Ascending aorta (tissue), 2 donors: Measurements from ENCODE around the gene SOX8. TPM values are rescaled to one million over a fixed set of nuclear protein-coding genes. Genes with fewer than 3 reads are reported as not detected.

Source experiments
- DNase-seq, 2 donors: peaks; one replicate each; pipeline ENCODE4 v3.0.0-alpha.2; 2019; ENCODE audit warnings: low spot score in 2 of 2
- H3K27ac ChIP-seq, 2 donors: fragments of 200-600 bp; sonication (generic); one replicate each; pipeline ENCODE4 v1.5.1; 2016 to 2017; ENCODE audit warnings: mild to moderate bottlenecking in 1 of 2
- H3K27me3 ChIP-seq: fragments of 200-600 bp; sonication (generic); one replicate; pipeline ENCODE4 v1.5.1; 2017
- H3K36me3 ChIP-seq, 2 donors: fragments of 200-600 bp; sonication (generic); one replicate each; pipeline ENCODE4 v1.5.1; 2016
- H3K4me1 ChIP-seq, 2 donors: fragments of 200-600 bp; sonication (generic); one replicate each; pipeline ENCODE4 v1.5.1; 2016 to 2017; ENCODE audit warnings: mild to moderate bottlenecking in 1 of 2
- H3K4me3 ChIP-seq, 2 donors: fragments of 200-600 bp; sonication (generic); one replicate each; pipeline ENCODE4 v1.5.1; 2016 to 2017; ENCODE audit warnings: mild to moderate bottlenecking in 1 of 2
- H3K9me3 ChIP-seq, 2 donors: fragments of 200-600 bp; sonication (generic); one replicate each; pipeline ENCODE4 v1.5.1; 2016
- intact Hi-C: fragments of 100-400 bp; cut with DNase I; formaldehyde crosslinking; loops from one replicate; pipeline ENCODE4 v1.15.1; 2023
- total RNA-seq: library from RNA; depleted of rRNA; stranded (reverse); fragments of >200 nt; gene quantifications from one replicate; pipeline ENCODE4 v1.1.0, GENCODE V29; 2016
- TF ChIP-seq, protein P1 (sequence below), 3 experiments: fragments of 200-600 bp in 2 of 3; fragments of 450-650 bp in 1 of 3; sonication (generic) in 2 of 3; IDR thresholded peaks; one replicate each; pipeline ENCODE4 v1.5.1; 2016 to 2019; ENCODE audit warnings: antibody characterized with exemption in 3 of 3, mild to moderate bottlenecking in 1 of 3, moderate library complexity in 1 of 3

SOX8 gene
- total RNA-seq, 1 donor from 2014 or later = 18.9 TPM

DNA sequence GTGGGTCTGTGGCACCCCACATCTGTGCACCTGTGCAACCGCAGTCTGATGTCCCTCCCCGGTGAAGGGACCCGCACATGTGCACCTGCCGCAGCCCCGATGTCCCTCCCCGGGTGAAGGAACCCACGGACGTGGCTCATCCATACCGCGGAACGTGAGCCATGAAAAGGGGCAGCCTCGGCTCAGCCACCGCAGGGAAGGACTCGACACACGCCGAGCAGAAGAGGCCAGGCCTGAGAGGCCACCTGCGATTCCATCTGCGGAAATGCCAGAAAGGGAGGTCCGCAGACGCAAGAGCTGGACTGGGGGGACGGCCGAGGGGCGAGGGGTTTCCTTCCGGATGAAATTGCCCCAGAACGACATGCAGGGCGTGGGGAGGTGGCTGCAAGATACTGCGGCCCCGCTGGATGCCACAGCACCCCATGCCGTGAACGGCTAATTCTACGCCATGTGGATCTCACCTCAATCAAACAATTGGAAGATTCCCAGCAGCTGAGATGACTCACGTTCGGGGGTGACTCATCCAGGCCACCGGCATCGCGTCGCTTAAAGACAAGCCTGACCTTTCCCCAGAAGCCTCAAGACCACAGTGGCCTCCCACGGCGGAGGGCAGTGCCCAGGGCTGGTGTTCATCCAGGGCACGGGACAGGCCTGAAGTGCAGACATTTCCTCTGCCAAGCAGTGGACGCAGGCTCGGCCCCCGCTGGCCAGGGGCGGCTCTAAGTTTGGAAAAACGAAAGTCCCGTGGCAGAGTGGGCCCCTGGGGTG, 21.0 kb downstream of the SOX8 start:
- intact Hi-C loops = no loop called here
- peak in 1 of 2 donors; percentile 78 for DNase-seq
- H3K36me3 ChIP-seq = no peaks in the 10 kb centered on the region
- peak overlapping the region in 1 of 2 donors; percentile 67 for H3K27ac ChIP-seq
- peaks cover 0 to 4% of the 10 kb centered on the region in 2 donors for H3K4me1 ChIP-seq
- H3K9me3 ChIP-seq = no peaks in the 10 kb centered on the region
- no peak overlapping the region for H3K4me3 ChIP-seq
- H3K27me3 ChIP-seq = no peaks in the 10 kb centered on the region
- TF ChIP-seq, protein P1, sequence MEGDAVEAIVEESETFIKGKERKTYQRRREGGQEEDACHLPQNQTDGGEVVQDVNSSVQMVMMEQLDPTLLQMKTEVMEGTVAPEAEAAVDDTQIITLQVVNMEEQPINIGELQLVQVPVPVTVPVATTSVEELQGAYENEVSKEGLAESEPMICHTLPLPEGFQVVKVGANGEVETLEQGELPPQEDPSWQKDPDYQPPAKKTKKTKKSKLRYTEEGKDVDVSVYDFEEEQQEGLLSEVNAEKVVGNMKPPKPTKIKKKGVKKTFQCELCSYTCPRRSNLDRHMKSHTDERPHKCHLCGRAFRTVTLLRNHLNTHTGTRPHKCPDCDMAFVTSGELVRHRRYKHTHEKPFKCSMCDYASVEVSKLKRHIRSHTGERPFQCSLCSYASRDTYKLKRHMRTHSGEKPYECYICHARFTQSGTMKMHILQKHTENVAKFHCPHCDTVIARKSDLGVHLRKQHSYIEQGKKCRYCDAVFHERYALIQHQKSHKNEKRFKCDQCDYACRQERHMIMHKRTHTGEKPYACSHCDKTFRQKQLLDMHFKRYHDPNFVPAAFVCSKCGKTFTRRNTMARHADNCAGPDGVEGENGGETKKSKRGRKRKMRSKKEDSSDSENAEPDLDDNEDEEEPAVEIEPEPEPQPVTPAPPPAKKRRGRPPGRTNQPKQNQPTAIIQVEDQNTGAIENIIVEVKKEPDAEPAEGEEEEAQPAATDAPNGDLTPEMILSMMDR (IDR thresholded peaks at IDR 0.05) = no peak

DNA sequence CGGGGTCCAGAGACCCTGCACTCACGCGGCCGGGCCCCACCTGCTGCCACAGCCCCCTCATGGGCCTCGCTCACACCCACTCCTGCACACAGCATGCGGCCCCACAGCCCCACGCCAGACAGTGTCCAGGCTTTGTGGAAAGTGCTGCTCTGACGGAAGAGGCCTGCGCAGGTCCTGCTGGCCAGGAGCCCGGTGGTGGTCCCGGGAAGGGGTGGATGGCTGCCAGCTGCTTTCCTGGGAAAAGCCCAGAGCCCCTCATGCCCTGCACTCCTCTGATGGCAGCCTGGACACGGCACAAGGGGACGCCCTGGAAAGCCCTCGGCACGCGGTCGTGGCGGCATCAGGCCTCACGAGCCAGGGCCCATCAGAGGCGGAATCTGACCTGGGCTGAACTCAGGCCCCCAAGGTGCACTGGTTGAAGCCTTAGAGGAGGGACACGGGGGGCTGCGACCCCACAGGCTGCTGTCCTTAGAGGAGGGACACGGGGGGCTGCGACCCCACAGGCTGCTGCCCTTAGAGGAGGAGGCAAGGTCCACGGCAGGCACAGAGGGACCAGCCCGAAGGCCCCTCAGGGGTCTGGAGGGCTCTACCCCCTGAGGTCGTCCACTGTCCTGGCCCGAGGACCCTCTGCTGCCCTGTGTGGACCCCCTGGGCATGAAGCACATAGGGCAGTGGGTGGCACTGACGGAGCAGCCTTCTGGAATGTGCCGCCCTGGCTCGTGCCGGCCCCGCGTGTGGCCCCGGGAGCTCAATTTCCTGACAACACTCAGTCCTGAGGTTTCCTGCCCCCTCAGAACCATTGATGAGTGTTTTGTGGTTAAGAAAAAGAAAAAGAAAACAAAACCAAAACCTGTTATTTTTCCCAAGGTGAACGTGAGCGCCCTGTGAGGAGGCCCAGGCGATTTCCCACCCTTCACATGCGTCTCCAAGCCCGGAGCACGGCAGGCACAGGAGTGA, 22.1 kb downstream of the SOX8 start:
- Histone ChIP-seq H3K27ac (no peak overlapping the region), H3K27me3 (no peaks in the 10 kb centered on the region), H3K9me3 (no peaks in the 10 kb centered on the region), H3K4me3 (no peak overlapping the region), H3K4me1 (peaks cover 0 to 4% of the 10 kb centered on the region in 2 donors), H3K36me3 (no peaks in the 10 kb centered on the region)
- TF ChIP-seq, protein P1 (IDR thresholded peaks at IDR 0.05) = no peak
- no peak for DNase-seq
- intact Hi-C loops = no loop called here

DNA sequence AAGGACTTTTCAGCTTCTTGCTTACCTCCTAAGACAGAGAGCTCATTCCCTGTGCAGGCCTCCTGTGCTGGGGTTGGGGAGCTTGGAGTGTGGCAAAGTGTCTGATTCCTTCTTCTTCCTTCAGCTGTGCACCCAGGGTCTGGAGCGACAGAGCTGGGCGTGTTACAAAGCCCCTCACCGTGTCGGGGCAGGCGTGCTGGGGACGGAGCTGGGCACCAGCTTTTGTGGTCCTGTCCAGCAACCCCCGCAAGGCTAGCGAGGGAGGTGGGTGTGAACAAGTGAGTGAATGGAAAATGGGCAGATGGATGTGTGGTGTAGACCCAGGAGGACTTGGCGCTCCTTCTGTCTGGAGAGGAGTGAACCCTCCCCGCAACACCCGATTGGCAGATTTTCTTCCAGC, 23.7 kb downstream of the SOX8 start:
- peaks cover 0 to 4% of the 10 kb centered on the region in 2 donors for H3K4me1 ChIP-seq
- H3K9me3 ChIP-seq = no peaks in the 10 kb centered on the region
- TF ChIP-seq, protein P1 (IDR thresholded peaks at IDR 0.05) = no peak
- no peak for DNase-seq
- intact Hi-C loops = no loop called here
- H3K27me3 ChIP-seq = no peaks in the 10 kb centered on the region
- no peaks in the 10 kb centered on the region for H3K36me3 ChIP-seq
- H3K27ac ChIP-seq = no peak overlapping the region
- H3K4me3 ChIP-seq = no peak overlapping the region

DNA sequence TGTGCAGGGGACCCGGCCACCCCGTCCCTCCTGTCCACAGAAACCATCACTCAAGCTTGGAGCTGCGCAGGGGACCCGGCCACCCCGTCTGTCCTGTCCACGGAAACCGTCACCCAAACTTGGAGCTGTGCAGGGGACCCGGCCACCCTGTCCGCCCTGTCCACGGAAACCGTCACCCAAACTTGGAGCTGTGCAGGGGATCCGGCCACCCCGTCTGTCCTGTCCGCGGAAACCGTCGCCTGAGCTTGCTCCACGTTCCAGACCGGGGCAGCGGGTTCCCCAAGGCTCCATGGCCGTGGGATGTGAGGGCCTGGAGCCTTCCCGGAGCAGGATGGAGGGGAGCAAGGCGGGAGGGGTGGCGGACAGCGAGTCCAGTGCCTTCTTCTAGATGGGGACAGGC, 25.2 kb downstream of the SOX8 start:
- no peak for DNase-seq
- H3K36me3 ChIP-seq = no peaks in the 10 kb centered on the region
- TF ChIP-seq, protein P1 (IDR thresholded peaks at IDR 0.05) = no peak
- H3K9me3 ChIP-seq = no peaks in the 10 kb centered on the region
- H3K27me3 ChIP-seq = no peaks in the 10 kb centered on the region
- peaks cover 0 to 4% of the 10 kb centered on the region in 2 donors for H3K4me1 ChIP-seq
- intact Hi-C loops = no loop called here
- H3K4me3 ChIP-seq = no peak overlapping the region
- H3K27ac ChIP-seq = no peak overlapping the region

DNA sequence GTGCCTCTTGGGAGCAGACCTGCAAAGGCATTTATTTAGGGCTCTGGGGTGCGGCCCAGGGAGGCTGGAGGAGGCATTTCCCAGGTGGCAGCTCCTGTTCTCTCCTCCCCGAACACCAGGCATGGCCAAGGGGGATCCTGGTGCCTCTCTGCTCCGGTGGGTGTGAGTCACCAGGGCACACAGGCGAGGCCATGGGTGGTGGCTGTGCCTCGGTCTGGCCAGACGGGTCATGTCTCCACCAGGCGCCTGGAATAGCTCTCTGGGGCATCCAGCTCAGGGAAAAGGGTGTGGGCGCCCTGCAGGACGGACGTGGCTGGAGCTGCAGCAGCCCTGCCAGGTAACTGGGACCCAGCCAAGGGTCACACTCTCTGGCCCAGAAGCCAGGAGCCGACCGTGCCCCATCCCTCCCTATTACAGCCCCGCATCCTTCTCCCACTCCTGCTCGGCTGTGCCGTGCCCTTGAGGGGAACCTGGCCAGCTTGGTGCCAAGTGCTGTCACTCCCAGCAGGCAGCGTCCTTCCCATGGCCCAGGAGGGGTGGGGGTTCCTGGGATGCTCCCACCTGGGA, 25.8 kb downstream of the SOX8 start:
- no peak overlapping the region for H3K27ac ChIP-seq
- H3K4me3 ChIP-seq = no peak overlapping the region
- intact Hi-C loops = no loop called here
- no peaks in the 10 kb centered on the region for H3K27me3 ChIP-seq
- DNase-seq = no peak
- TF ChIP-seq, protein P1 (IDR thresholded peaks at IDR 0.05) = no peak
- peaks cover 0 to 4% of the 10 kb centered on the region in 2 donors for H3K4me1 ChIP-seq
- no peaks in the 10 kb centered on the region for H3K9me3 ChIP-seq
- no peaks in the 10 kb centered on the region for H3K36me3 ChIP-seq
